H9 (cell line): Measurements from ENCODE around the gene PRR7. TPM values are rescaled to one million over a fixed set of nuclear protein-coding genes. Genes with fewer than 3 reads are reported as not detected.

Source experiments
- DNase-seq: peaks from one replicate; pipeline ENCODE4 v3.0.0-alpha.2; 2017
- H2AFZ ChIP-seq: one replicate; pipeline ENCODE4 v1.6.1; 2013; ENCODE audit warnings: mild to moderate bottlenecking, low read length, control low read depth, moderate library complexity
- H2AK5ac ChIP-seq: 2 replicates; pipeline ENCODE4 v1.6.1; 2013; ENCODE audit warnings: low read length, control low read depth, mixed read lengths; ENCODE audit not compliant: insufficient read length
- H2BK120ac ChIP-seq: one replicate; pipeline ENCODE4 v1.6.1; 2013; ENCODE audit warnings: low read depth, mild to moderate bottlenecking, low read length, control low read depth, inconsistent platforms; ENCODE audit not compliant: poor library complexity, severe bottlenecking
- H2BK12ac ChIP-seq: 2 replicates; pipeline ENCODE4 v1.6.1; 2013; ENCODE audit warnings: low read length, control low read depth, mixed read lengths, low read depth; ENCODE audit not compliant: insufficient read length
- H2BK15ac ChIP-seq: 2 replicates; pipeline ENCODE4 v1.6.1; 2013; ENCODE audit warnings: low read depth, low read length, control low read depth
- H2BK20ac ChIP-seq: one replicate; pipeline ENCODE4 v1.6.1; 2013; ENCODE audit warnings: low read depth, mild to moderate bottlenecking, low read length, control low read depth, inconsistent platforms; ENCODE audit not compliant: poor library complexity, severe bottlenecking
- H2BK5ac ChIP-seq: 2 replicates; pipeline ENCODE4 v1.6.1; 2013; ENCODE audit warnings: low read length, control low read depth, mixed read lengths; ENCODE audit not compliant: insufficient read length
- H3K14ac ChIP-seq: 2 replicates; pipeline ENCODE4 v1.6.1; 2013; ENCODE audit warnings: low read length, control low read depth; ENCODE audit not compliant: insufficient read depth
- H3K18ac ChIP-seq: 2 replicates; pipeline ENCODE4 v1.6.1; 2013; ENCODE audit warnings: low read depth, mild to moderate bottlenecking, mixed read lengths, low read length, control low read depth; ENCODE audit not compliant: insufficient read length
- H3K23ac ChIP-seq: 2 replicates; pipeline ENCODE4 v1.6.1; 2013; ENCODE audit warnings: low read length, control low read depth, mixed read lengths, low read depth; ENCODE audit not compliant: insufficient read length
- H3K23me2 ChIP-seq: 2 replicates; pipeline ENCODE4 v1.6.1; 2013; ENCODE audit warnings: low read depth, mild to moderate bottlenecking, mixed read lengths, low read length, control low read depth; ENCODE audit not compliant: insufficient read length, poor library complexity, severe bottlenecking
- H3K27ac ChIP-seq: 2 replicates; pipeline ENCODE4 v1.5.1; 2013; ENCODE audit warnings: low read length, control low read depth, mixed read lengths, low read depth; ENCODE audit not compliant: insufficient read length
- H3K27me3 ChIP-seq: 2 replicates; pipeline ENCODE4 v1.6.1; 2013; ENCODE audit warnings: low read length, control low read depth, inconsistent platforms; ENCODE audit not compliant: insufficient read depth
- H3K4ac ChIP-seq: 2 replicates; pipeline ENCODE4 v1.6.1; 2013; ENCODE audit warnings: low read depth, mild to moderate bottlenecking, control low read depth, inconsistent platforms, low read length, moderate library complexity
- H3K4me1 ChIP-seq: 2 replicates; pipeline ENCODE4 v1.6.1; 2013; ENCODE audit warnings: low read length, control low read depth, inconsistent platforms; ENCODE audit not compliant: insufficient read depth
- H3K4me2 ChIP-seq: 2 replicates; pipeline ENCODE4 v1.6.1; 2013; ENCODE audit warnings: low read length, control low read depth, mixed read lengths; ENCODE audit not compliant: insufficient read length, insufficient read depth
- H3K56ac ChIP-seq: 2 replicates; pipeline ENCODE4 v1.6.1; 2013; ENCODE audit warnings: low read depth, mild to moderate bottlenecking, mixed read lengths, low read length, control low read depth; ENCODE audit not compliant: insufficient read length
- H3K79me1 ChIP-seq: 2 replicates; pipeline ENCODE4 v1.6.1; 2013; ENCODE audit warnings: low read depth, mild to moderate bottlenecking, moderate library complexity, low read length, control low read depth, inconsistent platforms; ENCODE audit not compliant: insufficient read depth, poor library complexity, severe bottlenecking
- H3K79me2 ChIP-seq: 2 replicates; pipeline ENCODE4 v1.6.1; 2013; ENCODE audit warnings: low read length, control low read depth, inconsistent platforms; ENCODE audit not compliant: insufficient read depth
- H3K9ac ChIP-seq: 2 replicates; pipeline ENCODE4 v1.6.1; 2013; ENCODE audit warnings: low read length, control low read depth, mixed read lengths; ENCODE audit not compliant: insufficient read length; ENCODE audit errors: extremely low read depth
- H3K9me3 ChIP-seq: one replicate; pipeline ENCODE4 v1.6.1; 2013; ENCODE audit warnings: low read depth, low read length, inconsistent platforms; ENCODE audit not compliant: control insufficient read depth
- H3T11ph ChIP-seq: one replicate; pipeline ENCODE4 v1.6.1; 2013; ENCODE audit warnings: mild to moderate bottlenecking, low read length, control low read depth, inconsistent platforms
- H4K20me1 ChIP-seq: one replicate; pipeline ENCODE4 v1.6.1; 2013; ENCODE audit not compliant: control insufficient read depth, insufficient read length, insufficient read depth
- H4K5ac ChIP-seq: 2 replicates; pipeline ENCODE4 v1.6.1; 2013; ENCODE audit warnings: low read depth, mild to moderate bottlenecking, mixed read lengths, low read length, control low read depth; ENCODE audit not compliant: insufficient read length
- H4K8ac ChIP-seq: replicated peaks from 2 replicates; pipeline ENCODE4 v1.6.1; 2013; ENCODE audit warnings: low read length, control low read depth, mixed read lengths, low read depth; ENCODE audit not compliant: insufficient read length
- H4K91ac ChIP-seq: 2 replicates; pipeline ENCODE4 v1.6.1; 2013; ENCODE audit warnings: low read depth, mild to moderate bottlenecking, moderate library complexity, mixed read lengths, low read length, control low read depth; ENCODE audit not compliant: insufficient read length
- H3K27ac Mint-ChIP-seq, 3 experiments: 2 replicates in 2 of 3; 3 replicates in 1 of 3; pipeline ENCODE4 v1.8.0; 2020 to 2021; ENCODE audit warnings: mixed read lengths in 3 of 3, mild to moderate bottlenecking in 1 of 3, moderate library complexity in 1 of 3
- H3K27me3 Mint-ChIP-seq: 2 replicates; pipeline ENCODE4 v1.8.0; 2021; ENCODE audit warnings: low read depth, mild to moderate bottlenecking, moderate library complexity, mixed read lengths
- H3K36me3 Mint-ChIP-seq, 3 experiments: 2 replicates in 2 of 3; 3 replicates in 1 of 3; pipeline ENCODE4 v1.8.0; 2020 to 2021; ENCODE audit warnings: low read depth in 3 of 3, mixed read lengths in 3 of 3; ENCODE audit not compliant: insufficient read depth in 1 of 3
- H3K4me1 Mint-ChIP-seq, 2 experiments: 2 replicates each; pipeline ENCODE4 v1.8.0; 2020; ENCODE audit warnings: mixed read lengths in 2 of 2
- H3K4me3 Mint-ChIP-seq, 2 experiments: 2 replicates in 1 of 2; 3 replicates in 1 of 2; pipeline ENCODE4 v1.8.0; 2020 to 2021; ENCODE audit warnings: mild to moderate bottlenecking in 2 of 2, mixed read lengths in 2 of 2, moderate library complexity in 1 of 2
- H3K9me3 Mint-ChIP-seq, 2 experiments: 2 replicates in 1 of 2; 3 replicates in 1 of 2; pipeline ENCODE4 v1.8.0; 2020; ENCODE audit warnings: mild to moderate bottlenecking in 2 of 2, mixed read lengths in 2 of 2, moderate library complexity in 1 of 2
- WGBS: extraction: QIAGEN DNeasy Blood & Tissue Kit; methylation state at CpG from one replicate; pipeline ENCODE4 v1.1.7; 2013; ENCODE audit warnings: missing lambda C conversion rate, low lambda C conversion rate, mixed read lengths; ENCODE audit not compliant: insufficient read length; ENCODE audit errors: extremely low coverage; 5-methylcytosine and 5-hydroxymethylcytosine counted together
- total RNA-seq: library from RNA; stranded (reverse); gene quantifications from 2 replicates; pipeline ENCODE4 v1.2.1, GENCODE V29; 2021
- TF ChIP-seq, protein P1 (sequence below): fragments of 200-600 bp; sonication (generic); conservative IDR thresholded peaks from 3 replicates; pipeline ENCODE4 v1.8.0; 2021; ENCODE audit warnings: antibody characterized with exemption, mild to moderate bottlenecking

Gene PRR7
- total RNA-seq, 1 experiment from 2014 or later, result 9.6 TPM

DNA sequence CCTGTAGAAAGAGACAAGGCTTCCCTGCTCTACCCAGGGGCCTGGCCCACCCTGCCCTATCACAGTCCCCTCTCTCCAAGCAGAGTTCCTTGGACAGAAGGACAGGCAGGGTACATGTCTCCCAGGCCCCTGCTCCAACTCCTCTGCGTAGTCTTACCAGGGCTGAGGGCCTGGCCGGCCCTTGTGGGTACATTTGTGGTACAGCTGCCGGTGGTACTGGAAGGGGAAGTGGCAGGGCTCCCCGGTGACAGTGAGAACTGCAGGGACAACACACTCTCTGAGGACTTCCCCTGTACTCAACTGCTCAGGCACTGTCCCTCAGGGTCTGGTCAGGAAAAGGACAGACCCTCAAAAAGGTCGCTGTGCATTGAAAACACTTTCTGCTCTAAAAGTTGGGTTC is 40.8 kb upstream of the PRR7 start:
- Histone ChIP-seq H3K9ac (no peak overlapping the region), H3K23me2 (peaks cover 23% of the 10 kb centered on the region), H3K79me1 (no peaks in the 10 kb centered on the region), H2BK20ac (no peak overlapping the region), H3K27me3 (peaks cover 12% of the 10 kb centered on the region; the same call in 1 of the 2 replicates), H4K5ac (no peak overlapping the region), H3K56ac (no peak overlapping the region), H3K9me3 (no peaks in the 10 kb centered on the region), H3K4me2 (no peak overlapping the region), H4K8ac (no peak overlapping the region), H3K27ac (no peak overlapping the region), H2BK120ac (no peak overlapping the region), H2AK5ac (no peak overlapping the region), H2BK12ac (no peak overlapping the region), H3K14ac (no peak overlapping the region), H3K23ac (no peak overlapping the region), H3K4ac (no peak overlapping the region), H3K18ac (no peak overlapping the region), H4K20me1 (no peaks in the 10 kb centered on the region), H4K91ac (no peak overlapping the region), H2BK5ac (no peak overlapping the region), H3T11ph (no peak overlapping the region), H2BK15ac (no peak overlapping the region), H3K79me2 (no peaks in the 10 kb centered on the region), H3K4me1 (no peaks in the 10 kb centered on the region), H2AFZ (no peak overlapping the region)
- no peak for DNase-seq
- TF ChIP-seq, protein P1, sequence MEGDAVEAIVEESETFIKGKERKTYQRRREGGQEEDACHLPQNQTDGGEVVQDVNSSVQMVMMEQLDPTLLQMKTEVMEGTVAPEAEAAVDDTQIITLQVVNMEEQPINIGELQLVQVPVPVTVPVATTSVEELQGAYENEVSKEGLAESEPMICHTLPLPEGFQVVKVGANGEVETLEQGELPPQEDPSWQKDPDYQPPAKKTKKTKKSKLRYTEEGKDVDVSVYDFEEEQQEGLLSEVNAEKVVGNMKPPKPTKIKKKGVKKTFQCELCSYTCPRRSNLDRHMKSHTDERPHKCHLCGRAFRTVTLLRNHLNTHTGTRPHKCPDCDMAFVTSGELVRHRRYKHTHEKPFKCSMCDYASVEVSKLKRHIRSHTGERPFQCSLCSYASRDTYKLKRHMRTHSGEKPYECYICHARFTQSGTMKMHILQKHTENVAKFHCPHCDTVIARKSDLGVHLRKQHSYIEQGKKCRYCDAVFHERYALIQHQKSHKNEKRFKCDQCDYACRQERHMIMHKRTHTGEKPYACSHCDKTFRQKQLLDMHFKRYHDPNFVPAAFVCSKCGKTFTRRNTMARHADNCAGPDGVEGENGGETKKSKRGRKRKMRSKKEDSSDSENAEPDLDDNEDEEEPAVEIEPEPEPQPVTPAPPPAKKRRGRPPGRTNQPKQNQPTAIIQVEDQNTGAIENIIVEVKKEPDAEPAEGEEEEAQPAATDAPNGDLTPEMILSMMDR, result no peak
- Mint-ChIP-seq H3K4me3 (no peak overlapping the region), H3K27me3 (peaks cover 97% of the 10 kb centered on the region), H3K27ac (no peak overlapping the region), H3K4me1 (peaks cover 10 to 11% of the 10 kb centered on the region in 2 experiments), H3K36me3 (no peaks in the 10 kb centered on the region), H3K9me3 (peaks cover 0 to 2% of the 10 kb centered on the region in 2 experiments; a peak in 2 of 5 replicates)
- WGBS, result no CpG with 5 or more reads among the region's 5 CpGs
